ENCODE results near the gene SERPINH1. TPM values are rescaled to one million over a fixed set of nuclear protein-coding genes. Genes with fewer than 3 reads are reported as not detected.

The SERPINH1 gene
- total RNA-seq, 1 donor from 2014 or later: 65.8 TPM

GRCh38 chr11:75530577-75530976, 31.5 kb upstream of the SERPINH1 start:
- DNase-seq (ENCODE audit: missing footprints) (no peak), ATAC-seq (no peak)
- intact Hi-C loops (cut with DNase I): loop anchor here (5.0 kb wide), 1 partner anchor 248 kb away; no protein-coding TSS in a partner anchor

- DNase-seq (ENCODE audit: missing footprints) (no peak), ATAC-seq (no peak)
- intact Hi-C loops (cut with DNase I): loop anchor here (5.0 kb wide), 1 partner anchor 249 kb away; no protein-coding TSS in a partner anchor
These were observed 30.7 kb upstream of the SERPINH1 start for GRCh38 chr11:75531325-75531724.

- intact Hi-C loops (cut with DNase I): loop anchor here (1.0 to 5.0 kb wide), 3 partner anchors 87 to 250 kb away; no protein-coding TSS in a partner anchor
- DNase-seq (ENCODE audit: missing footprints) (peak; percentile 72), ATAC-seq (peak; percentile 45)
These were observed 29.6 kb upstream of the SERPINH1 start for GRCh38 chr11:75532200-75533048.

- no peak for DNase-seq (ENCODE audit: missing footprints)
- intact Hi-C loops (cut with DNase I): loop anchor here (2.0 to 5.0 kb wide), 2 partner anchors 145 to 252 kb away; no protein-coding TSS in a partner anchor
These were observed 28.2 kb upstream of the SERPINH1 start for GRCh38 chr11:75533896-75534258.

GRCh38 chr11:75534259-75535069, 27.6 kb upstream of the SERPINH1 start:
- ATAC-seq: no peak
- DNase-seq (ENCODE audit: missing footprints): no peak
- intact Hi-C loops (cut with DNase I): loop anchor here (5.0 kb wide), 1 partner anchor 252 kb away; no protein-coding TSS in a partner anchor

More at GRCh38 chr11:75533896-75534258, 28.2 kb upstream of the SERPINH1 start:
- ATAC-seq: no peak

GRCh38 chr11:75535071-75535470, 27.0 kb upstream of the SERPINH1 start:
- ATAC-seq (no peak), DNase-seq (ENCODE audit: missing footprints) (no peak)
- intact Hi-C loops (cut with DNase I): no loop called here

- ATAC-seq (no peak), DNase-seq (ENCODE audit: missing footprints) (no peak)
- intact Hi-C loops (cut with DNase I): no loop called here
These were observed 25.0 kb upstream of the SERPINH1 start for GRCh38 chr11:75536786-75537641.

- intact Hi-C loops (cut with DNase I): no loop called here
- no peak for DNase-seq (ENCODE audit: missing footprints)
- ATAC-seq: no peak
These were observed 24.3 kb upstream of the SERPINH1 start for GRCh38 chr11:75537740-75538139.

GRCh38 chr11:75538150-75538942, 23.7 kb upstream of the SERPINH1 start:
- intact Hi-C loops (cut with DNase I): no loop called here
- DNase-seq (ENCODE audit: missing footprints): no peak
- ATAC-seq: no peak

- DNase-seq (ENCODE audit: missing footprints): no peak
- intact Hi-C loops (cut with DNase I): no loop called here
- no peak for ATAC-seq
These were observed 22.4 kb upstream of the SERPINH1 start for GRCh38 chr11:75539459-75540334.

GRCh38 chr11:75541193-75542087, 20.6 kb upstream of the SERPINH1 start:
- DNase-seq (ENCODE audit: missing footprints): no peak
- intact Hi-C loops (cut with DNase I): no loop called here

GRCh38 chr11:75542088-75542438, 20.0 kb upstream of the SERPINH1 start:
- DNase-seq (ENCODE audit: missing footprints) (no peak), ATAC-seq (no peak)
- intact Hi-C loops (cut with DNase I): no loop called here

More at GRCh38 chr11:75541193-75542087, 20.6 kb upstream of the SERPINH1 start:
- ATAC-seq: no peak

- ATAC-seq (no peak), DNase-seq (ENCODE audit: missing footprints) (no peak)
- intact Hi-C loops (cut with DNase I): no loop called here
These were observed 18.2 kb upstream of the SERPINH1 start for GRCh38 chr11:75543806-75544205.

GRCh38 chr11:75547177-75547576, 14.9 kb upstream of the SERPINH1 start:
- ATAC-seq: no peak
- intact Hi-C loops (cut with DNase I): loop anchor here (1.0 to 5.0 kb wide), 2 partner anchors 30 to 320 kb away; no protein-coding TSS in a partner anchor

GRCh38 chr11:75547617-75548058, 14.4 kb upstream of the SERPINH1 start:
- DNase-seq (ENCODE audit: missing footprints): peak; percentile 79
- intact Hi-C loops (cut with DNase I): loop anchor here (1.0 to 5.0 kb wide), 2 partner anchors 30 to 320 kb away; no protein-coding TSS in a partner anchor

More at GRCh38 chr11:75547177-75547576, 14.9 kb upstream of the SERPINH1 start:
- no peak for DNase-seq (ENCODE audit: missing footprints)

More at GRCh38 chr11:75547617-75548058, 14.4 kb upstream of the SERPINH1 start:
- peak; percentile 88 for ATAC-seq
